Mesothelial cell of epicardium (in vitro differentiated cells): ENCODE results near the gene ZNF3. TPM values are rescaled to one million over a fixed set of nuclear protein-coding genes. Genes with fewer than 3 reads are reported as not detected.

Source experiments
- DNase-seq, 2 experiments: peaks; one replicate each; pipeline ENCODE4 v3.0.0; 2021; ENCODE audit warnings: low spot score in 2 of 2; ENCODE audit not compliant: unreplicated experiment in 2 of 2
- H3K27ac Mint-ChIP-seq: 2 replicates; pipeline ENCODE4 v1.8.0; 2021; ENCODE audit warnings: mixed read lengths
- H3K27me3 Mint-ChIP-seq: 2 replicates; pipeline ENCODE4 v1.8.0; 2021; ENCODE audit warnings: low read depth, mixed read lengths
- H3K36me3 Mint-ChIP-seq: 2 replicates; pipeline ENCODE4 v1.8.0; 2021; ENCODE audit warnings: mixed read lengths
- H3K4me1 Mint-ChIP-seq: 2 replicates; pipeline ENCODE4 v1.8.0; 2021; ENCODE audit warnings: mixed read lengths
- H3K4me3 Mint-ChIP-seq: 2 replicates; pipeline ENCODE4 v1.8.0; 2021; ENCODE audit warnings: mild to moderate bottlenecking, moderate library complexity, mixed read lengths
- H3K9me3 Mint-ChIP-seq: 2 replicates; pipeline ENCODE4 v1.8.0; 2021; ENCODE audit warnings: mixed read lengths
- total RNA-seq: library from RNA; stranded (reverse); gene quantifications from 3 replicates; pipeline ENCODE4 v1.2.1, GENCODE V29; 2021
- TF ChIP-seq, protein P1 (sequence below): fragments of 200-600 bp; sonication (generic); IDR thresholded peaks from one replicate; pipeline ENCODE4 v1.5.0; 2021; ENCODE audit warnings: antibody characterized with exemption; ENCODE audit not compliant: unreplicated experiment

Gene ZNF3
- total RNA-seq, 1 donor from 2014 or later: 85.9 TPM

DNA sequence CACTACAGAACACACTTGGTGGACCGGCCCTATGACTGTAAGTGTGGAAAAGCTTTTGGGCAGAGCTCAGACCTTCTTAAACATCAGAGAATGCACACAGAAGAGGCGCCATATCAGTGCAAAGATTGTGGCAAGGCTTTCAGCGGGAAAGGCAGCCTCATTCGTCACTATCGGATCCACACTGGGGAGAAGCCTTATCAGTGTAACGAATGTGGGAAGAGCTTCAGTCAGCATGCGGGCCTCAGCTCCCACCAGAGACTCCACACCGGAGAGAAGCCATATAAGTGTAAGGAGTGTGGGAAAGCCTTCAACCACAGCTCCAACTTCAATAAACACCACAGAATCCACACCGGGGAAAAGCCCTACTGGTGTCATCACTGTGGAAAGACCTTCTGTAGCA lies 17.4 kb downstream of the ZNF3 start:
- Mint-ChIP-seq H3K4me1 (peaks cover 6% of the 10 kb centered on the region), H3K4me3 (no peak overlapping the region), H3K9me3 (peaks cover 17% of the 10 kb centered on the region), H3K27me3 (no peaks in the 10 kb centered on the region), H3K27ac (peak overlapping the region; percentile 8), H3K36me3 (peaks cover 56% of the 10 kb centered on the region)
- no peak for DNase-seq
- TF ChIP-seq, protein P1, sequence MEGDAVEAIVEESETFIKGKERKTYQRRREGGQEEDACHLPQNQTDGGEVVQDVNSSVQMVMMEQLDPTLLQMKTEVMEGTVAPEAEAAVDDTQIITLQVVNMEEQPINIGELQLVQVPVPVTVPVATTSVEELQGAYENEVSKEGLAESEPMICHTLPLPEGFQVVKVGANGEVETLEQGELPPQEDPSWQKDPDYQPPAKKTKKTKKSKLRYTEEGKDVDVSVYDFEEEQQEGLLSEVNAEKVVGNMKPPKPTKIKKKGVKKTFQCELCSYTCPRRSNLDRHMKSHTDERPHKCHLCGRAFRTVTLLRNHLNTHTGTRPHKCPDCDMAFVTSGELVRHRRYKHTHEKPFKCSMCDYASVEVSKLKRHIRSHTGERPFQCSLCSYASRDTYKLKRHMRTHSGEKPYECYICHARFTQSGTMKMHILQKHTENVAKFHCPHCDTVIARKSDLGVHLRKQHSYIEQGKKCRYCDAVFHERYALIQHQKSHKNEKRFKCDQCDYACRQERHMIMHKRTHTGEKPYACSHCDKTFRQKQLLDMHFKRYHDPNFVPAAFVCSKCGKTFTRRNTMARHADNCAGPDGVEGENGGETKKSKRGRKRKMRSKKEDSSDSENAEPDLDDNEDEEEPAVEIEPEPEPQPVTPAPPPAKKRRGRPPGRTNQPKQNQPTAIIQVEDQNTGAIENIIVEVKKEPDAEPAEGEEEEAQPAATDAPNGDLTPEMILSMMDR: no peak

- TF ChIP-seq, protein P1: no peak
- Mint-ChIP-seq H3K27ac (no peak overlapping the region), H3K9me3 (peaks cover 17% of the 10 kb centered on the region)
These were observed 18.1 kb downstream of the ZNF3 start for GRCh38 chr7:100063376-100063775.

DNA sequence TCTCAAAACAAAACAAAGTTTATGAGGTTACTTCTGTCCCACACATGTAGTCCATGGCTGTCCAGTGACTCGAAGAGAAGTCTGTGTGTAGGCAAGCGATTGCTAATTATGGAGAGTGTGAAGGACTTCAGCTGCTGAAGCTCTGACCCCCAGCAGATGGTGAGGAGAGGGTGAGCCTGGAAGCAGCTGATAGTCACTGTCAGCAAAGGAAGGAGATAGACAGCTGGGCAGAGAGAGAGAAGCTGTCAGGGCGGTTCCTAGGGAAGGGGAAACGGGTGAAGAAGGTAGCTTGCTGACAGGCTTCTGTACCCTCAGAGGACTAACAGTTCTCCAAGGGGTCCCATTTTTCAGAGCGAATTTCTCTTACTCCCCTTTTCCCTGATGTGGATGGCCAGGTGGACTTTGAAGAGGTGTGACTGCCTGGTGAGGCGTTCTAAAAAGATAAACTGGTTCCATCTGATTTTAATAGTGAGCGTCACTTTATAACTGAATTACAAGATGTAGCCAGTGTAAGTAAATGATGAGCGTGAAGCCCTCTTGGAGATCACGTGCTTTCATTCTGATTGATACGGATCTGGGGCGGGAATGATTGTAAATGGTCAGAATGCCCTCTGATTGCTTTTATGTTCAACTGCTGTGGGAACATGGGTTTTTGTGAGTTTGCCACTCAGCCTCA lies 19.9 kb downstream of the ZNF3 start:
- no peak for DNase-seq
- Mint-ChIP-seq H3K27ac (no peak overlapping the region), H3K9me3 (peaks cover 7% of the 10 kb centered on the region), H3K36me3 (peaks cover 59% of the 10 kb centered on the region), H3K4me3 (no peak overlapping the region), H3K4me1 (peaks cover 6% of the 10 kb centered on the region), H3K27me3 (no peaks in the 10 kb centered on the region)
- TF ChIP-seq, protein P1: no peak

More at GRCh38 chr7:100063376-100063775, 18.1 kb downstream of the ZNF3 start:
- H3K36me3 Mint-ChIP-seq: peaks cover 63% of the 10 kb centered on the region
- DNase-seq: no peak
- no peak overlapping the region for H3K4me3 Mint-ChIP-seq
- H3K4me1 Mint-ChIP-seq: peaks cover 6% of the 10 kb centered on the region
- H3K27me3 Mint-ChIP-seq: no peaks in the 10 kb centered on the region

DNA sequence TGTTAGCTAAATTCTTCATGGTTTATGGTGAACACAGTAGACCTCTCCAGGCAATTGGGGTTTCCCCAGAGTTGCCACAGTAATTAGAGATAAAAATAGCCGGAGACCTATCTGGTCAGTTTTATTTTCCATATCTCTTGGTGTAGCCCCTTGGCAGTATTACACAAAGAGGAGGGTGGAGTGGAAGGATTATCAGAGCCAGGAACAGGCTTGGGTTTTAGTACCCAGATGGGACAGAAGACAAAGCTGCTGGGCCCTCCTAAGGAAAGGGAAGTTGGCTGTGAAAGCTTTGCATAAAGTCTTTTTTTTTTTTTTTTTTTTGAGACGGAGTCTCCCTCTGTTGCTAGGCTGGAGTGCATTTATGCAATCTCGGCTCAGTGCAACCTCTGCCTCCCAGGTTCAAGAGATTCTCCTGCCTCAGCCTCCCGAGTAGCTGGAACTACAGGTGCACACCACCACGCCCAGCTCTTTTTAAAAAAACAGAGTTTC lies 22.2 kb downstream of the ZNF3 start:
- TF ChIP-seq, protein P1: no peak
- Mint-ChIP-seq H3K27me3 (no peaks in the 10 kb centered on the region), H3K36me3 (peaks cover 46% of the 10 kb centered on the region), H3K4me1 (no peaks in the 10 kb centered on the region), H3K4me3 (no peak overlapping the region), H3K9me3 (peaks cover 3% of the 10 kb centered on the region), H3K27ac (no peak overlapping the region)
- DNase-seq: no peak

- H3K9me3 Mint-ChIP-seq: peaks cover 3% of the 10 kb centered on the region
- TF ChIP-seq, protein P1: no peak
- H3K4me1 Mint-ChIP-seq: no peaks in the 10 kb centered on the region
- H3K27me3 Mint-ChIP-seq: no peaks in the 10 kb centered on the region
- peaks cover 35% of the 10 kb centered on the region for H3K36me3 Mint-ChIP-seq
- H3K27ac Mint-ChIP-seq: no peak overlapping the region
- no peak overlapping the region for H3K4me3 Mint-ChIP-seq
- no peak for DNase-seq
These were observed 24.5 kb downstream of the ZNF3 start for GRCh38 chr7:100057006-100057405.
